A673 (cell line): Measurements from ENCODE around the gene RTN4RL1.

ENCODE experiments used
- EZH2 ChIP-seq: fragments of 200-600 bp; sonication (generic); IDR thresholded peaks from 2 replicates; pipeline ENCODE4 v1.6.1; 2017; ENCODE audit warnings: borderline replicate concordance, low read depth, mild to moderate bottlenecking, mixed read lengths, antibody characterized with exemption, low read length; ENCODE audit not compliant: poor library complexity, severe bottlenecking
- TF ChIP-seq, protein P1 (sequence below): fragments of 300-800, 200-600 bp; sonication (generic); conservative IDR thresholded peaks from 2 replicates; pipeline ENCODE4 v1.5.1; 2017; ENCODE audit warnings: low read depth, mild to moderate bottlenecking, antibody characterized with exemption, low read length, moderate library complexity, mixed read lengths

- TF ChIP-seq, protein P1, sequence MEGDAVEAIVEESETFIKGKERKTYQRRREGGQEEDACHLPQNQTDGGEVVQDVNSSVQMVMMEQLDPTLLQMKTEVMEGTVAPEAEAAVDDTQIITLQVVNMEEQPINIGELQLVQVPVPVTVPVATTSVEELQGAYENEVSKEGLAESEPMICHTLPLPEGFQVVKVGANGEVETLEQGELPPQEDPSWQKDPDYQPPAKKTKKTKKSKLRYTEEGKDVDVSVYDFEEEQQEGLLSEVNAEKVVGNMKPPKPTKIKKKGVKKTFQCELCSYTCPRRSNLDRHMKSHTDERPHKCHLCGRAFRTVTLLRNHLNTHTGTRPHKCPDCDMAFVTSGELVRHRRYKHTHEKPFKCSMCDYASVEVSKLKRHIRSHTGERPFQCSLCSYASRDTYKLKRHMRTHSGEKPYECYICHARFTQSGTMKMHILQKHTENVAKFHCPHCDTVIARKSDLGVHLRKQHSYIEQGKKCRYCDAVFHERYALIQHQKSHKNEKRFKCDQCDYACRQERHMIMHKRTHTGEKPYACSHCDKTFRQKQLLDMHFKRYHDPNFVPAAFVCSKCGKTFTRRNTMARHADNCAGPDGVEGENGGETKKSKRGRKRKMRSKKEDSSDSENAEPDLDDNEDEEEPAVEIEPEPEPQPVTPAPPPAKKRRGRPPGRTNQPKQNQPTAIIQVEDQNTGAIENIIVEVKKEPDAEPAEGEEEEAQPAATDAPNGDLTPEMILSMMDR: no peak
- TF ChIP-seq EZH2: no peak
These were observed 64.6 kb downstream of the RTN4RL1 start for GRCh38 chr17:1960545-1960912.
